Caco-2 (cell line): ENCODE data around the gene TMEM186. TPM values are rescaled to one million over a fixed set of nuclear protein-coding genes. Genes with fewer than 3 reads are reported as not detected.

Experiments
- BruUV-seq: library from RNA; stranded (reverse); fragments of 400-500 nt; replicated peaks from 2 replicates; lab custom pipeline; 2021; lab: Mats Ljungman, UMichigan
- CTCF ChIA-PET: fragments of 300-600 bp; sonication (Branson Sonifier 250); formaldehyde crosslinking; loops from one replicate; lab custom pipeline; 2022; ENCODE audit warnings: antibody characterized with exemption; lab: Charles Lee
- POLR2A ChIA-PET: fragments of 300-600 bp; sonication (Branson Sonifier 250); formaldehyde crosslinking; loops from one replicate; lab custom pipeline; 2022; ENCODE audit warnings: antibody characterized with exemption; lab: Charles Lee
- DNase-seq, 2 experiments: peaks; one replicate each; pipeline versions ENCODE4 v3.0.0 to v3.0.0-alpha.2; 2020 to 2022
- H3K27me3 ChIP-seq: replicated peaks from 2 replicates; pipeline ENCODE4 v1.6.0; 2011; ENCODE audit warnings: low read length; ENCODE audit not compliant: control insufficient read depth, insufficient read depth
- H3K36me3 ChIP-seq: 2 replicates; pipeline ENCODE4 v1.5.1; 2011; ENCODE audit warnings: low read length; ENCODE audit not compliant: control insufficient read depth, insufficient read depth
- H3K4me1 ChIP-seq: fragments of 250-450 bp; sonication (Bioruptor Pico); 2 replicates; pipeline ENCODE4 v1.5.1; 2020; ENCODE audit warnings: mild to moderate bottlenecking
- H3K4me3 ChIP-seq: 2 replicates; pipeline ENCODE4 v1.5.1; 2011; ENCODE audit warnings: low read depth, mild to moderate bottlenecking, control low read depth, low read length
- H3K9me3 ChIP-seq: fragments of 250-450 bp; sonication (Bioruptor Pico); 2 replicates; pipeline ENCODE4 v1.5.1; 2020; ENCODE audit warnings: mild to moderate bottlenecking, moderate library complexity
- H3K27ac Mint-ChIP-seq: one replicate; pipeline ENCODE4 v1.8.0; 2022; ENCODE audit warnings: mixed read lengths; ENCODE audit not compliant: unreplicated experiment
- H3K27me3 Mint-ChIP-seq: one replicate; pipeline ENCODE4 v1.8.0; 2022; ENCODE audit warnings: mixed read lengths; ENCODE audit not compliant: insufficient read depth, unreplicated experiment
- H3K36me3 Mint-ChIP-seq: one replicate; pipeline ENCODE4 v1.8.0; 2022; ENCODE audit warnings: mild to moderate bottlenecking, mixed read lengths; ENCODE audit not compliant: insufficient read depth, unreplicated experiment
- H3K4me1 Mint-ChIP-seq: one replicate; pipeline ENCODE4 v1.8.0; 2022; ENCODE audit warnings: low read depth, mixed read lengths; ENCODE audit not compliant: unreplicated experiment
- H3K4me3 Mint-ChIP-seq: one replicate; pipeline ENCODE4 v1.8.0; 2022; ENCODE audit warnings: mild to moderate bottlenecking, moderate library complexity, mixed read lengths; ENCODE audit not compliant: unreplicated experiment
- H3K9me3 Mint-ChIP-seq: one replicate; pipeline ENCODE4 v1.8.0; 2022; ENCODE audit warnings: mixed read lengths; ENCODE audit not compliant: unreplicated experiment
- intact Hi-C: fragments of 100-400 bp; cut with micrococcal nuclease; formaldehyde crosslinking; loops from one replicate; pipeline ENCODE4 v1.10.0; 2022; ENCODE audit not compliant: unreplicated experiment
- total RNA-seq: library from RNA; stranded (reverse); gene quantifications from 2 replicates; pipeline ENCODE4 v1.2.3, GENCODE V29; 2022
- TF ChIP-seq, protein P1 (sequence below), 2 experiments: fragments of 200-600 bp in 1 of 2; IDR thresholded peaks; 1 replicate in 1 of 2; 2 replicates in 1 of 2; pipeline versions ENCODE4 v1.5.1 to v1.8.0; 2011 to 2022; ENCODE audit warnings: antibody characterized with exemption in 1 of 2, control low read depth in 1 of 2, inconsistent platforms in 1 of 2, low read depth in 1 of 2, low read length in 1 of 2, mild to moderate bottlenecking in 1 of 2, moderate library complexity in 1 of 2; ENCODE audit not compliant: insufficient read depth in 1 of 2, severe bottlenecking in 1 of 2, unreplicated experiment in 1 of 2

The TMEM186 gene
- total RNA-seq, 1 experiment from 2014 or later = 11.9 TPM

DNA sequence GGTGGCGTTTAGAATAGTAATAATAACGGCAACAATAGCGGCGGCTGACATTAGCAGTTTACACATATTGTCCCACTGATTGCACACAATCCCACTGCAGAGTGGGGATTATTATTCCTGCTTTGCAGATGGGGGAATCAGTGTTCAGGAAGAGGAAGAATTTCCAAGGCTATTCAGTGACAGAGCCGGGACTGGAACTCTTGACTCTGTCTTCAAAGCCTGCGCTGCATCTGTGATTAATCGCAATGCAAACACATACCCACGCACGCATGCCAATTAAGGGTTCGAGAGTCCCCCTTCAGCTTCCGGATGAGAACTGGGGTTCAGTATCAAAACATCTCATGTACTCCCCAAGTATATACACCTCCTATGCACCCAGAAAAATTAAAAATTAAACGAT lies 29.2 kb downstream of the TMEM186 start:
- H3K9me3 Mint-ChIP-seq = no peaks in the 10 kb centered on the region
- Histone ChIP-seq H3K4me3 (no peak overlapping the region), H3K4me1 (no peaks in the 10 kb centered on the region), H3K27me3 (no peaks in the 10 kb centered on the region), H3K9me3 (no peaks in the 10 kb centered on the region), H3K36me3 (no peaks in the 10 kb centered on the region)
- no peaks in the 10 kb centered on the region for H3K27me3 Mint-ChIP-seq
- ChIA-PET POLR2A (no interaction called here), CTCF (no interaction called here)
- H3K4me1 Mint-ChIP-seq = no peaks in the 10 kb centered on the region
- TF ChIP-seq, protein P1, sequence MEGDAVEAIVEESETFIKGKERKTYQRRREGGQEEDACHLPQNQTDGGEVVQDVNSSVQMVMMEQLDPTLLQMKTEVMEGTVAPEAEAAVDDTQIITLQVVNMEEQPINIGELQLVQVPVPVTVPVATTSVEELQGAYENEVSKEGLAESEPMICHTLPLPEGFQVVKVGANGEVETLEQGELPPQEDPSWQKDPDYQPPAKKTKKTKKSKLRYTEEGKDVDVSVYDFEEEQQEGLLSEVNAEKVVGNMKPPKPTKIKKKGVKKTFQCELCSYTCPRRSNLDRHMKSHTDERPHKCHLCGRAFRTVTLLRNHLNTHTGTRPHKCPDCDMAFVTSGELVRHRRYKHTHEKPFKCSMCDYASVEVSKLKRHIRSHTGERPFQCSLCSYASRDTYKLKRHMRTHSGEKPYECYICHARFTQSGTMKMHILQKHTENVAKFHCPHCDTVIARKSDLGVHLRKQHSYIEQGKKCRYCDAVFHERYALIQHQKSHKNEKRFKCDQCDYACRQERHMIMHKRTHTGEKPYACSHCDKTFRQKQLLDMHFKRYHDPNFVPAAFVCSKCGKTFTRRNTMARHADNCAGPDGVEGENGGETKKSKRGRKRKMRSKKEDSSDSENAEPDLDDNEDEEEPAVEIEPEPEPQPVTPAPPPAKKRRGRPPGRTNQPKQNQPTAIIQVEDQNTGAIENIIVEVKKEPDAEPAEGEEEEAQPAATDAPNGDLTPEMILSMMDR (IDR thresholded peaks at IDR 0.05; ENCODE audit: insufficient read depth in 1 of 2, low read depth in 1 of 2, low read length in 1 of 2, severe bottlenecking in 1 of 2, unreplicated experiment in 1 of 2) = no peak
- no TSS peak for BruUV-seq
- DNase-seq = no peak
- no peak overlapping the region for H3K27ac Mint-ChIP-seq
- H3K36me3 Mint-ChIP-seq = no peaks in the 10 kb centered on the region
- intact Hi-C loops = no loop called here
- no peak overlapping the region for H3K4me3 Mint-ChIP-seq

GRCh38 chr16:8767176-8767575 lies 30.3 kb downstream of the TMEM186 start:
- Mint-ChIP-seq H3K4me1 (no peaks in the 10 kb centered on the region), H3K27me3 (no peaks in the 10 kb centered on the region), H3K36me3 (no peaks in the 10 kb centered on the region), H3K4me3 (no peak overlapping the region), H3K27ac (no peak overlapping the region), H3K9me3 (peaks cover 2% of the 10 kb centered on the region)
- ChIA-PET CTCF (no interaction called here), POLR2A (no interaction called here)
- BruUV-seq = no TSS peak
- H3K4me3 ChIP-seq = no peak overlapping the region
- no peaks in the 10 kb centered on the region for H3K27me3 ChIP-seq
- DNase-seq = no peak
- no peaks in the 10 kb centered on the region for H3K36me3 ChIP-seq
- H3K9me3 ChIP-seq = no peaks in the 10 kb centered on the region
- no peaks in the 10 kb centered on the region for H3K4me1 ChIP-seq
- intact Hi-C loops = no loop called here
- TF ChIP-seq, protein P1 (IDR thresholded peaks at IDR 0.05; ENCODE audit: insufficient read depth in 1 of 2, low read depth in 1 of 2, low read length in 1 of 2, severe bottlenecking in 1 of 2, unreplicated experiment in 1 of 2) = no peak

GRCh38 chr16:8764525-8765250 lies 32.8 kb downstream of the TMEM186 start:
- Histone ChIP-seq H3K9me3 (no peaks in the 10 kb centered on the region), H3K4me3 (no peak overlapping the region), H3K27me3 (no peaks in the 10 kb centered on the region), H3K36me3 (no peaks in the 10 kb centered on the region), H3K4me1 (no peaks in the 10 kb centered on the region)
- Mint-ChIP-seq H3K4me3 (no peak overlapping the region), H3K4me1 (no peaks in the 10 kb centered on the region), H3K36me3 (peaks cover 10% of the 10 kb centered on the region), H3K27me3 (no peaks in the 10 kb centered on the region), H3K27ac (no peak overlapping the region), H3K9me3 (peaks cover 10% of the 10 kb centered on the region)
- TF ChIP-seq, protein P1 (IDR thresholded peaks at IDR 0.05; ENCODE audit: insufficient read depth in 1 of 2, low read depth in 1 of 2, low read length in 1 of 2, severe bottlenecking in 1 of 2, unreplicated experiment in 1 of 2) = no peak
- intact Hi-C loops = no loop called here
- ChIA-PET CTCF (no interaction called here), POLR2A (no interaction called here)
- DNase-seq = no peak
- BruUV-seq = no TSS peak
